ENCODE results near the gene GRXCR1.

The GRXCR1 gene

DNA sequence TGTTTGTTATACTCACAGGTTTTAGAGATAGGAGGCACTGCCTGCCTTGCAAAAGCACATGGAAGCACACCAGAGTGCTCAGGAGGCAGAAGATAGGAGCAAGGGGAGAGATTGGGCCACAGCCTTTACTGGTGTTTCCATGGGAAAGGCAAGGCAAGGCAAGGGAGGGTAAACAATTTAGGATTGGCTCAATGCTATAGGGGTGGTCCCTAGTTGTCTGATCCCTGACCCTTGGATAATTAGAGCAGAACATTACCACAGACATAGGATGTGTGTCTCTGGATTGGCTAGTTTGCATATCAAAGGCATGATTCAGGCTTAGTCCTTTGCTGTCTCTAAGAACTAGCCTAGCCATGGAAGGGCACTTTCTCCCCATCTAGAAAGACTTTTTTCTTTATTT, 36.1 kb downstream of the GRXCR1 start:
- DNase-seq, result no peak

- DNase-seq, result no peak
Observed at GRCh38 chr4:42942216-42942615, 49.7 kb downstream of the GRXCR1 start.

GRCh38 chr4:42945874-42946273, 53.4 kb downstream of the GRXCR1 start:
- no peak for DNase-seq

- DNase-seq, result no peak
Observed at GRCh38 chr4:42953321-42953720, 60.8 kb downstream of the GRXCR1 start.

- DNase-seq, result no peak
Observed at GRCh38 chr4:42954963-42955669, 62.6 kb downstream of the GRXCR1 start.

GRCh38 chr4:42955746-42956505, 63.4 kb downstream of the GRXCR1 start:
- no peak for DNase-seq

GRCh38 chr4:42965326-42965725, 72.8 kb downstream of the GRXCR1 start:
- no peak for DNase-seq

DNA sequence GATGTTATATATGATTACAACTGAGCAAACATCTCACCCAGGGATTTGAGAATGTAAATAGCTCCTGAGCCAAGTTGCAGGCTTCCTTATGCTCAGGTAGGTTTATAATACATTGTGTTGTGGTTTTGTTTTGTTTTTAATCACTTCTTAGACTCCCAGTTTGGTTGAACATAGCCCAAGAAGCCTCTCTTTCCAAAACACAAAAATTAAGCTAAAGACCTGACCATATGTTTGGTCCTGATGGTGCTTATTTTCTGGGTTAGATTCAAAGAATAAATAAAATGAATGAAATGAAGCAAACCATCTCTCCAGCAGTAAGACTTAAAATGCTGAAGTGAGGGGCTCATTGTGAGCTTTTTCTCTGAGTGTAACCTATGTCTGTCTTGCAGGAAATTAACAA, 93.5 kb downstream of the GRXCR1 start:
- DNase-seq, result no peak

GRCh38 chr4:42995343-42995944, 102.9 kb downstream of the GRXCR1 start:
- peak in 2 of 4 experiments; percentile 11 to 27 for DNase-seq

DNA sequence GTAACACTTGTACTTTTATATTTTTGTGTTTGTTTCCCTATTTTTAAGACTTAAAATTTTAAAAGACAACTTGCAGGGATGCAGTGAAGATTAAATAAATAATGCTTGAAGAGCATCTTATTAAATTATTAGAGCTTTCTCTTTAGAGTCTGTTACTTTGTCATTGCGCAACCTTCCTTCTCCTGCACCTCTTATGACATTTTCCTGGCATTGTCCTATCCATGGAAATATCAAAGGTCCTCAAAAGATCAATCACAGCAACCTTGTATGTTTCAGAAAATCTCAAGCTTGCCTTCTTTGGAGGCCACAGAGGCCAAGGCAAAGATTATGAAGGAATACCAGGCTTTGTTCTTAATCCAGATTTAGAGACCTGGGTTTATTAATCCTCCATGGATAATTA, 116.3 kb downstream of the GRXCR1 start:
- DNase-seq, result no peak

- no peak for DNase-seq
Observed at GRCh38 chr4:43014256-43014655, 121.7 kb downstream of the GRXCR1 start.

- DNase-seq, result no peak
Observed at GRCh38 chr4:43041632-43042031, 149.1 kb downstream of the GRXCR1 start.

DNA sequence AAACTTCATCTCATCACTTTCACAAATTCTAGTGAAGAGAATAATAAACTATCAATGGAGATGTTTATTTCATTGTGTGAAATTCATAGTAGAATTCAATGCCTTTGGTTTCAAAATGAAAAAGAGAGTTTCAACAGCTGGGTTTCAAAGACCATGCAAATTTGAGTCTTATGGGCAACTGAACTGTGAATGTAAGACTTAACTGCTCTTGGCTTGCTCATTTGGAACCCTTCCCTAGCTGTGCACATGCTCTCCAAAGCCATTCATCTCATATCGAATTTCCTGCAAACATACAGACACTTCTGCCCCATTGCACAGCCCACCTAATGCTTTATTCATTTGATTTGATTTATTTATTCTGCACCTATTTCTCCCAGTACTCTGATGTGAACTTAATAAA, 154.5 kb downstream of the GRXCR1 start:
- DNase-seq, result no peak

GRCh38 chr4:43048570-43048969, 156.1 kb downstream of the GRXCR1 start:
- DNase-seq, result no peak

GRCh38 chr4:43049326-43049725, 156.8 kb downstream of the GRXCR1 start:
- no peak for DNase-seq

DNA sequence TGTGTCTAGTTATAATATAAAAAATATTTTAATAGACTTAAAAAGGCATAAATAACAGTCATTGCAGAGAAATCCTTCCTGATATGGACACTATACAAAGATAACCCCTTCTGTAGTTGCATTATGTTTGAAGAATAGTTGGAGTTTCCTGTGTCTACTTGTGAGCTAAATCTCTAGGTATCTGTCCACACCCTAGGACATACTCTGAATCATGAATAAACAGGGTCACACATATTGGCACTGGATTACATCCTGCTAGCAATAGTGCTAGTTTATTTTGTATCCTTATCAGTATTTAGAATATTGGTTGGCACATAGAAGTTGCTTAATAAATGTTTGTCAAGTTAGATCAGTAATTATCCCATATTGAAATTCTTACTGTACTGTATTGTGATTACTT, 173.9 kb downstream of the GRXCR1 start:
- no peak for DNase-seq

DNA sequence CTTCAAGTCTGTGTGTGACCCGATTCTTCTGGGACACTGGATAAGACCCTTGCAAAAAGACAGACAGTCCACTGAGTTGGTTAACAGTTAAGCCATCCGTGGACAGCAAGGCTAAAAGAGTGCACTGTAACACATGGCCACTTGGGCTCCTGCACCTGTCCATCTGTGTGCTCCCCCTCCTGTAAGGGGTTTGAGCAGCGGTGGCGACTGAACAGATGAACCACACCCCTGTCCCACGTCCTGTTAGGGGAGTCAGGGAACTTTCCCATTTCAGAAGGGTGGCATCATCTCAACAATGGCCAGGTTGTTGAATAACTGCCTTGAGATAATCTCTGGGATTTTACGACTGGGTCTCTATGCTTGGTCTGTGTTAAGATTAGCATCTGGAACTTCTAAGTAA, 178.6 kb downstream of the GRXCR1 start:
- DNase-seq, result no peak
